HG03095 (cell line): Measurements from ENCODE around the gene DNM1.
"Not testable (repeated sequence)": the region's sequence is repeated elsewhere in the genome, so short reads cannot be mapped to it uniquely, and the experiment has no call there.

Experiments used
- ATAC-seq: cut with Tn5 transposase; IDR thresholded peaks from one replicate; pipeline ENCODE4 v1.9.1; 2021; ENCODE audit warnings: moderate library complexity; ENCODE audit not compliant: unreplicated experiment

DNM1 gene

GRCh38 chr9:128222880-128223670, 19.9 kb downstream of the DNM1 start:
- no peak for ATAC-seq

DNA sequence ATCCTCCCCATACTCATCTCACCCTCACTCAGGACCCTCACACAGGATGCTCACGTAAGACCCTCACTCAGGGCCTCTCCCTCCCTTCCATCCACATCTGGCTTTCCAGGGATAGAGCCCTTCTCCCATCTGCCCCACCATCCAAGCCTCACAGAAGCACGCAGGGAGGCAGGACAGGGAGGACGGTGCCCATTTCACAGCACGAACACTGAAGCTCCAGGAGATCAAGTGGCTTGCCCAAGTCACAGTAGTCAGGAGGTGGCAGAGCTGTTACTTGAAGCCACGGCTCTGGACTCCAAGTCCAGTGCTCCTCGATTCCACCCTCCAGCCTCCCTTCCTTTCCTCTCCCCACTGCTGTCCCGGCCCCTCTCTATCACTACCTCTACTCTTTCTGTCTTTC, 21.7 kb downstream of the DNM1 start:
- ATAC-seq = no peak

DNA sequence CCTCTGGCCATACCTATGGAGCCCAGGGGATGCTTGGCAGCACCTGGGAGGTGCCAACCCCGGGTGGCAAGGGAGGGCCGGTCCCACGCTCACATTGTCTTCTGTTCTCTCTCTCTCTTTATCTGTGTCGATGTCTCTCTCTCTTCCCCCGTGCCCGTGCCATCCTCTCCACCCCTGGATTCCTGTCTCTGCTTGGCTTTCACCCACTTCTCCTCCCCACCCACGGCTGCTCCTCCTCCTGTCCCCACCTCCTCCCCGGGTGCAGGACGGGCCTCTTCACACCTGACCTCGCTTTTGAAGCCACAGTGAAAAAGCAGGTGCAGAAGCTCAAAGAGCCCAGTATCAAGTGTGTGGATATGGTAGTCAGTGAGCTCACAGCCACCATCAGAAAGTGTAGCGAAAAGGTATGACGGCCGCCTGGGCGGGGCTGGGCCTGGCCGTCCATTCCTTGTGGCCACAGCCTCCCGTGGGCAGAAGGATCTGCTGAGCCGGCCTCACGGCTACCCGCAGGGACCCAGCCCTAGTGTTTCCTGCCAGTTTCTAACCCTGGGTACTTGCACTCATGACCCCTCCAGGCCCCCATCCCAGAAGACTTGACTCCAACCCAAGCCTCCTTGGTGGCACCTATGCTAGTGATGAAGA, 22.7 kb downstream of the DNM1 start:
- ATAC-seq = no peak

- no peak for ATAC-seq
These were observed 23.2 kb downstream of the DNM1 start for GRCh38 chr9:128226412-128226801.

DNA sequence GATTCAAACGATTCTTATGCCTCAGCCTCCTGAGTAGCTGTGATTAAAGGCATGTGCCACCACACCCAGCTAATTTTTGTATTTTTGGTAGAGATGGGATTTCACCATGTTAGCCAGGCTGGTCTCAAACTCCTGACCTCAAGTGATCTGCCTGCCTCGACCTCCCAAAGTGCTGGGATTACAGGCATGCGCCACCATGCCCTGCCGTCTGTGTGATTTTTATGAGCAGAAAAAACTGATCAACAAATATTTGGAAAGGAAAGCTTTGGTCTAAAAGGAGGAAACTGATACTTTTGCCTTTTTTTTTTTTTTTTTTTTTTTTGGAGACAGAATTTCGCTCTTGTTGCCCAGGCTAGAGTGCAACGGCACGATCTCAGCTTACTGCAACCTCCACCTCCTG, 27.7 kb downstream of the DNM1 start:
- ATAC-seq = not testable (repeated sequence)

DNA sequence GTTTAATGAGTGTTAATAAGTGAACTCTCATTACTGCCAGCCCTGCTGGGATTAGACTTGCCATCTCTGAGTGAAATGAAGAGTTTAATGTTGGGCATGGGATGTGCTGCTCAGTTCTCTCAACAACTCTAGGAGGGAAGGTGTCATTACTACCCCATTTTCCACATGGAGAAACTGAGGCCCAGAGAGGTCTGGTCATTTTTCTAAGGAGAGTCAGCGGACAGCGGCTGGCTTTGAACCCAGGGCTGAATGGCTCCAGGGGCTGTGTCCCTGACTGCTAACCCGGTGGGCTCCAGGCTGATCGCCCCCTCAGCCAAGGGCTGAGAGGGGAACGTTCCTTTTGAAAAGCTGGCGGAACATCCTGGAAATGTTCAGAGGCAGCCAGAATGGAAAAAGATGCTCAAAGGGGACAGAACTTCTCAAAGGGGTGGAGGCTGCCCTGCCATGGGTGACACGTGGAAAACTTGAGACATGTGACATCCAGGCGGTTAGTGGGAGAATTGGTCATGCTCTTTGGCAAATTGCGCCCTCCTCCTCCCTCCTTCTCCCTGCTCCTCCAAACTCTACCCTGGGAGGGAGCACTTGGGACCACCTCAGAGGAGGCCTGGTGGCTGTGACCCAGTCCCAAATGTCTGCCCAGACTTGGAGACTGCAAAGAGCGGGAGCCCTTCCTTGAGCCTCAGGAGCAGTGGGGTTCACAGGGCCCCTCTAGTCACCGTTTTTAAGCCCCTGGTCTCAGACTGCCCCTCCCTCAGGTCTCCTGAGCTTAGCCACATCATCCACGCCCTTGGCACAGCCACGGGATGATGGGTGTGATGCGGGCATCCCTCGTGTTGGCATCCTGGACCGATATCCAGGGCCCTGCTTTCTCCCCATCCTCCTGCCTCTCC, 28.7 kb downstream of the DNM1 start:
- no peak for ATAC-seq

DNA sequence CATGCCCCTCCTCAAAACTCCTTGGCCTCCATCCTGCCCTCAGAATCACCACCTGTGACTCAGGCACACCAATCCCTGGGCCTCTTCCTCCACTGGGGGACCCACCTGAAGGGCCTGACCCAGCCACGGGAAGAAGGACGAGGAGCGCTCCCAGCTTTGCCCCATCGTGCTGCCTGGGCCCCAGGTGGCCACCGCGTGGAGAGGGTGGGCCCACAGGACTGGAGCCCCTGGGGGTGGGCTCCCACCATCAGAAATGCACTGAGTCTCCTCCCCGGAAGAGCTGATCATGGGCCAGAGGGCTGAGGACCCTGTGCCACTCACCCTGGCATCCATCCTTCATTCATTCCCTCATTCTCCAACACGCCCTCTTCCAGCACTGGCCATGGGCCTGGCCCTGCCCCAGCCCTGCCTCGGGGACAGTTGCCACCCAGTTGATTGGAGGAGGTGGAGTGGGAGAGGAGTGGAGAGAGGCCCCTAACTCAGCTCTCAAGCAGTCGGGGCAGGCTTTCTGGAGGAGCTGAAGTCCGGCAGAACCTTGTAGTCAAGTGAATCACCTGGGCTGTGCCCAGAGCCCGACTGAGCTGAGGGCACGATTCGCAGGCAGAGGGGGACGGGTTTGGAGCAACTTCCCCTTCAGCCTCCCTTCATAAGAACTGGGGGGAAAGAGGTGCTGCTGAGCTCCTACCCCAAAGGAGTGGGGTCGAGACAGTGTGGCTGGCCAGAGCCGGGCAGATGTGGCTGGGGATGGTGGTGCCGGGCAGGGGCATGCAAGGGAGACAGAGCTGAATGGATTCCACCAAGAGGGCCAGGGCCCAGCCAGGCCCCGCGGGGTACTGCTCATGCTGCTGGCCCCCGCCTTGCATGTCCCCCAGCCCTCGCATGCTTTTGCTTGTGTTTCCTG, 29.6 kb downstream of the DNM1 start:
- no peak for ATAC-seq

DNA sequence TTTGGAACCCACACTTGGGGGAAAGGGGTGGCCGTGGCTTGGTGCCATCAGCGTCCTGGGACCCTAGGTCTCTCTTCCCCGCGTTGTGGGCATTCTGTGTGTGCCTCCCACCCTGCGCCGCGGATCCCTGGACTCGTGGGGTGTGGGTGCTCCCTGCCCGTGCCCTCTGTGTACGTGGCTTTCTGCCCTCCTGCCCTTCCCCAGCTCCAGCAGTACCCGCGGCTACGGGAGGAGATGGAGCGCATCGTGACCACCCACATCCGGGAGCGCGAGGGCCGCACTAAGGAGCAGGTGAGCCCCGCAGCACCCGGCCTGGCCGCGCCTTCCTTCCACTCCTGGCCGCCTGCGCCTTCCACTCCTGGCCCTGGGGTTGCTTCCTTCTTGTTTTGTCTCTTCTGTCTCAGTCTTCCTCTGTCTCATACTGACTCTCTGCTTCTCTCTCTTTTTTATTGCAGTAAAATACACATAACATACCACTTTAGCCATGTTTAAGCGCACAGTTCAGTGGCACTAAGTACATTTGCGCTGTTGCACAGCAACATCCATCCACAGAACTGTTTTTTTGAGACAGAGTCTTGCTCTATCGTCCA, 30.7 kb downstream of the DNM1 start:
- ATAC-seq = no peak

DNA sequence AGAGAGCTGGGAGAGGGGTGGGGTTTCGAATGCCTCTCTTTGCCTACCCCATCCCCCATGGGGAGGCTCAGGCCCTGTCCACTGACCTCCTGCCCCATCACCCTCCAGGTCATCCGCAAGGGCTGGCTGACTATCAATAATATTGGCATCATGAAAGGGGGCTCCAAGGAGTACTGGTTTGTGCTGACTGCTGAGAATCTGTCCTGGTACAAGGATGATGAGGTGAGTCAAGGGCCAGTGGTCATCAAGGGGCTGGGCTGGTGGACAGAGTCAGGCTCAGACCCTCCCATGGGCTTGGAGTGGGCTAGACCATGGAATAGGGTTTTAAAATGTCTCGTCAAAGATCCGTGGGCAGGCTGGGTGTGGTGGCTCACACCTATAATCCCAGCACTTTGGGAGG, 38.9 kb downstream of the DNM1 start:
- ATAC-seq = no peak

DNA sequence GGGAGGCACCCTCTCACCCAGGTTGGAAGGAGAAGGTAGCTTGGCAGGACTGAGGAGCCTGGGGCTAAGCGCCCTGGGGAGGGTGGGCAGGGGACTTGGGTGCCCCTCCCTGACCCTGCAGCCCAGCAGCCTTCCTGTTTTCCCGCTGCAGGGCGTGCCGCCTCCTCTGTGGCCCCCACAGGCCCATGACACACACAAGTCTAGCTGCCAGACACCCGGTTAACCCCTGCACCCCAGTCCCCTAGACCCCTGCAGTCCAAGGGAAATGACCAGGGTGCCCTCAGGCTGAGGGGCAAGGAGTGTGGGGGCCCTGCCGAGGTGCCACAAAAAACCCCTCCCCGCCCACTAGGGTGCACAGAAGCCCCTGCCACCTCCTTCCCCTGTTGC, 39.6 kb downstream of the DNM1 start:
- no peak for ATAC-seq

GRCh38 chr9:128243215-128244018, 40.2 kb downstream of the DNM1 start:
- no peak for ATAC-seq

- no peak for ATAC-seq
These were observed 41.1 kb downstream of the DNM1 start for GRCh38 chr9:128244091-128244836.

DNA sequence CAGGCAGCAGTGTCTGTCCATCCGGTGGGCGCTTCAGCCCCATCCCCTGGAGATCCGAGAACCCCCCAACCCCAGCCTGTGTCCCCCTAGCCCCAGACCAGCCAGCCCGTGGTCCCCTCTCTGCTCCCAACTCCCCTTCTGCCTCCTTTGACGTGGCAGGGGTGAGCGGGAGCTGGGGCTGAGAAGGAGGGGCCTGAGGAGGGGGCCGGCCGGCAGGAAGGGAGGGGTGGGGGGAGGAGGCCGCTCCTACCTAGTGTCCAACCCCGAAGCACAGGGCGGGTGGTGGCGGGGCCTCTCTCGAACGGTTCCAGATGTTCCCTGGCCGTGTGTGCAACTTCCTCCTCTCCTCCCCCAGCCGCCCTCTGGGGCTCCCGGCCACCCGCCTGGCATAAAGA, 41.7 kb downstream of the DNM1 start:
- ATAC-seq = no peak

DNA sequence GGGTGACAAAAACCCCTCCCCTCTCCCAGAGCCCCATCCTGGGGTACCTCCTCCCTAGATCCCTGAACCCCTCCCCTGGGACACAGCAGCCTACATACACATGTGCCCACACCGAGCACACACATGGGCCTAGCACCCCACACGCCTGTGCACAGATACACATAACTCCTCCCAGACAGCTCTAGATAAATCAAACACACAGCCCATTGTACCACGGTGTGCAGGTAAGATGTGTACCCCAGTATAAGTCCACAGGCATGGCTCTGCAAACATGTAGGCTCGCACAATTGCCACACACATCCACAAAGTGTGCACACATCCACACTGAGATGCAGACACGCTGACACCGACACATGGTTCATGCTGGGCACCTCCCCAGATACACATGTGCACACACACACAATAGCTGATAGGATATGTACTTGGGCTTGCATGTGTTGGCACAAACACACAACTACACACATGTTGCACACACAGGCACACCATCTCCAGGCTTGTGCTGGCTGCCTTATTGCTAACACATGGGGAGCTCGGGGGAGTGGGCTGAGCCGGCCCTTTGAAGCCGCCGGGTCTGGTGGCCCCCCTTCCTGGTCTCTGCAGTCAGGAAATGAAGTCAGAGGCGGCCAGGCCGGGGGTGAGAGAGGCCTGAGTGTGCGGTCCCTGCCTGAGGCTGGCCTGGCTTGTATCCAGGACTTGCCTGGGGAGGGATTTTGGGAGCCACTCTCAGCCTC, 42.4 kb downstream of the DNM1 start:
- no peak for ATAC-seq

DNA sequence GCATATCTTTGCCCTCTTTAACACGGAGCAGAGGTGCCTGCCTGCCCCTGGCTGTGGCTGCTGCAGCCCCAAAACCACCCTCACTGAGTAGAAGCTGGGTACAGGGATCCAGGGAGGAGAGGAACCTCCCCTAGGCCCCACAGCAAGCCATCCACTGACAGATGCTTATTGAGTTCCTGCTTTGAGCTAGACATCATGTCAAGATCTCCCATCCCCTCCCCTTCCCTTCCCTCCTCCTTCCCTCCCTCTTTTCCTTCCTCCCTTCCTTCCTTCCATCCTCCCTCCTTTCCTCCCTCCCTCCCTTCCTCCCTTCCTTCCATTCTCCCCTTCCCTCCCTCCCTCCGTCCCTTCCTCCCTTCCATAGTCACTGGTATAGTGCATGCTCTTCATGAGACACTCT, 43.3 kb downstream of the DNM1 start:
- ATAC-seq = no peak

- no peak for ATAC-seq
These were observed 44.1 kb downstream of the DNM1 start for GRCh38 chr9:128247226-128247803.

DNA sequence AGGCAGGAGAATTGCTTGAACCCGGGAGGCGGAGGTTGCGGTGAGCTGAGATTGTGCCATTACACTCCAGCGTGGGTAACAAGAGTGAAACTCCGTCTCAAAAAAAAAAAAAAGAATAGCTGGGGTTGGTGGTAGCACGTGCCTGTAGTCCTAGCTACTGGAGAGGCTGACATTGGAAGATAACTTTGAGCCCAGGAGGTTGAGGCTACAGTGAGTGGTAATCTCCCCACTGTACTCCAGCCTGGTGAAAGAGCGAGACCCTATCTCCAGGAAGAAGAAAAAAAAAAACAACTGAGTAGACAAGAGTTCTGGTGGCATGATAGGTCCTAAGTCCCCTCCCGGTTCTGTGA, 46.4 kb downstream of the DNM1 start:
- no peak for ATAC-seq
